Thyroid gland (tissue), 4 donors: Measurements from ENCODE around the gene FBXO4. TPM values are rescaled to one million over a fixed set of nuclear protein-coding genes. Genes with fewer than 3 reads are reported as not detected.

Experiments
- DNase-seq, 2 donors: peaks; one replicate each; pipeline ENCODE4 v3.0.0-alpha.2; 2019
- H3K27ac ChIP-seq, 3 donors: fragments of 200-600 bp; sonication (generic); 1 replicate in 2 of 3; 2 replicates in 1 of 3; pipeline ENCODE4 v1.5.1; 2016 to 2019; ENCODE audit warnings: mild to moderate bottlenecking in 1 of 3, moderate library complexity in 1 of 3
- H3K27me3 ChIP-seq: fragments of 200-600 bp; sonication (generic); one replicate; pipeline ENCODE4 v1.5.1; 2019
- H3K36me3 ChIP-seq, 2 donors: fragments of 200-600 bp; sonication (generic); one replicate each; pipeline ENCODE4 v1.5.1; 2016 to 2019
- H3K4me1 ChIP-seq, 2 donors: fragments of 200-600 bp; sonication (generic); one replicate each; pipeline ENCODE4 v1.5.1; 2017 to 2019
- H3K4me3 ChIP-seq, 3 donors: fragments of 200-600 bp; sonication (generic); replicated peaks in 1 of 3; 1 replicate in 2 of 3; 2 replicates in 1 of 3; pipeline ENCODE4 v1.5.1; 2016; ENCODE audit warnings: mild to moderate bottlenecking in 1 of 3
- H3K9me3 ChIP-seq: fragments of 200-600 bp; sonication (generic); one replicate; pipeline ENCODE4 v1.5.1; 2017
- POLR2A ChIP-seq, 2 donors: fragments of 450-650 bp; IDR thresholded peaks; one replicate each; pipeline ENCODE4 v1.6.1; 2017; ENCODE audit warnings: antibody characterized with exemption in 2 of 2, mild to moderate bottlenecking in 2 of 2, moderate library complexity in 1 of 2
- WGBS, 2 donors: methylation state at CpG; one replicate each; pipeline ENCODE4 v1.1.5; 2017; 5-methylcytosine and 5-hydroxymethylcytosine counted together
- intact Hi-C: fragments of 100-400 bp; cut with DNase I; formaldehyde crosslinking; loops from one replicate; pipeline ENCODE4 v1.15.1; 2023
- total RNA-seq, 4 donors: library from RNA; depleted of rRNA; stranded (reverse); fragments of >200 nt; gene quantifications; one replicate each; pipeline ENCODE4 v1.2.3, GENCODE V29; 2016
- TF ChIP-seq, protein P1 (sequence below), 6 experiments: fragments of 200-600 bp in 3 of 6; fragments of 450-650 bp in 3 of 6; sonication (generic) in 3 of 6; IDR thresholded peaks; one replicate each; pipeline ENCODE4 v1.5.1; 2016 to 2019; ENCODE audit warnings: antibody characterized with exemption in 6 of 6, mild to moderate bottlenecking in 2 of 6, inconsistent platforms in 1 of 6, moderate library complexity in 1 of 6

FBXO4 gene
- total RNA-seq, 4 donors from 2014 or later: 22.0 to 26.5 (median 23.4) TPM

DNA sequence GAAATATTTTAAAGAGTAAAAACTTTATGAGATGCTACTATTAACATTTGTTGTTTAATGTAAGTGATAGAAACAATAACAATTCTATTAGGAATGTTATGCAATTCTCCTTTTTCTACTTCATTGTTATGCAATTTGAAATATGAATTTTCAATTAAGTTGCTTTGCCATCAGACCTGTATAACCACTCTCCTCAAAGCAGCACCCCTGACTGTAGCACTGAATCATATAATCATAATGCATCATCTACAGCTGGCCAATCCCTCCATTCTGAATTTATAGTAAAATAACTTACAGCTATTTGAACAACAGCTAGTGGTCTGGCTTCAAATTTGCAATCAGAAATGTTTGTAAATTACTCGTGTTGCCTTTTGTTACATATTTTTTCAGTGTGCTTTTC, 29.2 kb downstream of the FBXO4 start:
- intact Hi-C loops: no loop called here
- Histone ChIP-seq H3K4me1 (no peaks in the 10 kb centered on the region), H3K4me3 (no peak overlapping the region), H3K27ac (no peak overlapping the region), H3K27me3 (no peaks in the 10 kb centered on the region), H3K9me3 (no peaks in the 10 kb centered on the region), H3K36me3 (no peaks in the 10 kb centered on the region)
- TF ChIP-seq POLR2A (IDR thresholded peaks at IDR 0.05): no peak
- TF ChIP-seq, protein P1, sequence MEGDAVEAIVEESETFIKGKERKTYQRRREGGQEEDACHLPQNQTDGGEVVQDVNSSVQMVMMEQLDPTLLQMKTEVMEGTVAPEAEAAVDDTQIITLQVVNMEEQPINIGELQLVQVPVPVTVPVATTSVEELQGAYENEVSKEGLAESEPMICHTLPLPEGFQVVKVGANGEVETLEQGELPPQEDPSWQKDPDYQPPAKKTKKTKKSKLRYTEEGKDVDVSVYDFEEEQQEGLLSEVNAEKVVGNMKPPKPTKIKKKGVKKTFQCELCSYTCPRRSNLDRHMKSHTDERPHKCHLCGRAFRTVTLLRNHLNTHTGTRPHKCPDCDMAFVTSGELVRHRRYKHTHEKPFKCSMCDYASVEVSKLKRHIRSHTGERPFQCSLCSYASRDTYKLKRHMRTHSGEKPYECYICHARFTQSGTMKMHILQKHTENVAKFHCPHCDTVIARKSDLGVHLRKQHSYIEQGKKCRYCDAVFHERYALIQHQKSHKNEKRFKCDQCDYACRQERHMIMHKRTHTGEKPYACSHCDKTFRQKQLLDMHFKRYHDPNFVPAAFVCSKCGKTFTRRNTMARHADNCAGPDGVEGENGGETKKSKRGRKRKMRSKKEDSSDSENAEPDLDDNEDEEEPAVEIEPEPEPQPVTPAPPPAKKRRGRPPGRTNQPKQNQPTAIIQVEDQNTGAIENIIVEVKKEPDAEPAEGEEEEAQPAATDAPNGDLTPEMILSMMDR (IDR thresholded peaks at IDR 0.05): no peak
- 87 to 88% methylated on average over 1 of the region's 1 CpG for WGBS, 2 donors
- DNase-seq: no peak

DNA sequence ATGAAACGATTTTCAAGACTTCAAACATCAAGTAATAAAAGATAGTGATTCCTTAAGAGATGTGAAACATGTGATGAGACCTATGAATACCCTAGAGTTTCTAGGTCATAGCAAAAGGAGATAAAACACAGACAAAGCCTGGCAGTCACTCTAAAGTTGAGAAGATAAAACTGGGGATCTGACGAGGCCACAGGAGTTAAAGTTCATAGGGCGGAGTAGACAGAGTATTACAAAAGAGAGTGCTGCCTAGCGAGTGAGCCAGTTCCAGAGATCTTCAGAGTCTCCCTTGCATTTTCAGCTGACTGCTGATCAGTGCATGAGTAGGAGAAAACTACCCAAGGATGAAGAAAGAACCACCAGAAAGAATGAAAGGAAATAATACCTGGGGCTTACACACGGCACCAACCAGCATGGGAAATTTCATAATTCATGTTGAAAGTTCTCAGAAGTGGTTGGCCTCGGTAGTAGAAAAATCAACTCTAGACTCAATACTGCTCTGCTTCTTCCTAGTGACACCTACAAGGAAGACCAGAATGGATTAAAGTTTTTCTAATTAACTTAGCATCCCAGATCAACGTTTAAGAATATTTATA, 30.4 kb downstream of the FBXO4 start:
- H3K27me3 ChIP-seq: no peaks in the 10 kb centered on the region
- no peak for DNase-seq
- no peak for TF ChIP-seq POLR2A (IDR thresholded peaks at IDR 0.05)
- TF ChIP-seq, protein P1 (IDR thresholded peaks at IDR 0.05): no peak
- H3K4me3 ChIP-seq: no peak overlapping the region
- H3K27ac ChIP-seq: no peak overlapping the region
- H3K4me1 ChIP-seq: no peaks in the 10 kb centered on the region
- intact Hi-C loops: no loop called here
- H3K36me3 ChIP-seq: no peaks in the 10 kb centered on the region
- 79 to 80% methylated on average over 7 of the region's 7 CpGs for WGBS, 2 donors
- no peaks in the 10 kb centered on the region for H3K9me3 ChIP-seq

DNA sequence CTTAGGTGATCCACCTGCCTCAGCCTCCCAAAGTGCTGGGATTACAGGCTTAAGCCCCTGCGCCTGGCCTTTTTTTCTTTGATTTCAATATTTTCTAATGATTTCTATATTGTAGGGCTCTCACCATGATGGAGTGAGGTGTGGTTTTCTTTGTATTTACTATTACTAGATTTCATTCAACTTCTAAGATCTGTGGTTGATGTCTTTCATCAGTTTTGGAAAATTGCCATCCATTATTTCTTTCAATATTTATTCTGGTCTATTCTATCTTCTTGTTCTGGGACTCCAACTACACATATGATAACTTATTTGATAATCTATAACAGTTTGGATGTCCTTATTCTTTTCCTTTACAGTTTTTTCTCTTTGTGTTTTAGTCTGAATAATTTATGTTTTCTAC, 31.9 kb downstream of the FBXO4 start:
- no peaks in the 10 kb centered on the region for H3K27me3 ChIP-seq
- H3K9me3 ChIP-seq: no peaks in the 10 kb centered on the region
- no peaks in the 10 kb centered on the region for H3K36me3 ChIP-seq
- no peak for TF ChIP-seq POLR2A (IDR thresholded peaks at IDR 0.05)
- TF ChIP-seq, protein P1 (IDR thresholded peaks at IDR 0.05): no peak
- H3K4me3 ChIP-seq: no peak overlapping the region
- H3K4me1 ChIP-seq: no peaks in the 10 kb centered on the region
- no peak for DNase-seq
- intact Hi-C loops: no loop called here
- H3K27ac ChIP-seq: no peak overlapping the region
- WGBS, 2 donors: 96 to 100% methylated on average over 1 of the region's 1 CpG

DNA sequence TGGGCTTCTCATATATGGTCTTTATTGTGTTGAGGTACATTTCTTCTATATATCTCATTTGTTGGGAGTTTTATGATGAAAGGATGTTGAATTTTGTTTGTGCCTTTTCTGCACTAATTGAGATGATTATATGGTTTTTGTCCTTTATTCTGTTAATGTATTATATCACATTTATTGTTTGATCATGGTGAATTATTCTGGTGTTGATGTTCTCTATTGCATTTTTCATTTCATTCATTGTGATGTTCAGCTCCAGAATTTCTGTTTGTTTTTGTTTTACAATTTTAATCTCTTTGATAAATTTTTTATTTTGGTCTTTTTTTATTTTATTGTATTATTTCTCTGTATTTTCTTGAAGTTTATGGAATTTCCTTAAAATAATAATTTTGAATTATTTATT, 35.4 kb downstream of the FBXO4 start:
- H3K27ac ChIP-seq: no peak overlapping the region
- H3K36me3 ChIP-seq: no peaks in the 10 kb centered on the region
- H3K4me1 ChIP-seq: no peaks in the 10 kb centered on the region
- no peaks in the 10 kb centered on the region for H3K27me3 ChIP-seq
- H3K4me3 ChIP-seq: no peak overlapping the region
- no peaks in the 10 kb centered on the region for H3K9me3 ChIP-seq
- TF ChIP-seq, protein P1 (IDR thresholded peaks at IDR 0.05): no peak
- no peak for TF ChIP-seq POLR2A (IDR thresholded peaks at IDR 0.05)
- no peak for DNase-seq
- intact Hi-C loops: no loop called here

DNA sequence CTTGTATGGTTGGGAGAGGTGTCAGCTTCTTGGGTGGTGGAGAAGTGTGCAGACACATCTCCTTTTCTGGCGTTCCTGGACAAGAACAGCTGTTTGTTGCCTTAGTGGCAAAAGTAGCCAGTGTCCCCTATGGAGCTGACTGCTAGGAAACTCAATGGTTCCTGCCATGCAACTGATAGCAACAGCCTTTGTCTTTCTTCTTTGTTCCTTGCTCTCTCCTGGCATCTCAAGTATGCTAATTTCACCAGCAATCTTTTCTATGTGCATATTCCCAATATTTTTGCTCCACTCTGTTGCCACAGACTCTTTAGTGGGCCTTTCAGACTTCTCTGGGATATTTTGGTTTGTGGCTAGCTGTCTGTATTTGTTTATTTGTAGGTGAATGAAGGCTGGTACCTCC, 36.7 kb downstream of the FBXO4 start:
- no peak for TF ChIP-seq POLR2A (IDR thresholded peaks at IDR 0.05)
- TF ChIP-seq, protein P1 (IDR thresholded peaks at IDR 0.05): no peak
- Histone ChIP-seq H3K36me3 (no peaks in the 10 kb centered on the region), H3K4me1 (no peaks in the 10 kb centered on the region), H3K4me3 (no peak overlapping the region), H3K27ac (no peak overlapping the region), H3K9me3 (no peaks in the 10 kb centered on the region), H3K27me3 (no peaks in the 10 kb centered on the region)
- no peak for DNase-seq
- WGBS, 2 donors: 80 to 82% methylated on average over 1 of the region's 1 CpG
- intact Hi-C loops: no loop called here
